GM19463 (cell line): ENCODE measurements around the gene SIGLEC9.

ENCODE experiments used
- ATAC-seq: cut with Tn5 transposase; IDR thresholded peaks from one replicate; pipeline ENCODE4 v1.9.1; 2021; ENCODE audit warnings: mild to moderate bottlenecking, moderate library complexity; ENCODE audit not compliant: unreplicated experiment

The SIGLEC9 gene

DNA sequence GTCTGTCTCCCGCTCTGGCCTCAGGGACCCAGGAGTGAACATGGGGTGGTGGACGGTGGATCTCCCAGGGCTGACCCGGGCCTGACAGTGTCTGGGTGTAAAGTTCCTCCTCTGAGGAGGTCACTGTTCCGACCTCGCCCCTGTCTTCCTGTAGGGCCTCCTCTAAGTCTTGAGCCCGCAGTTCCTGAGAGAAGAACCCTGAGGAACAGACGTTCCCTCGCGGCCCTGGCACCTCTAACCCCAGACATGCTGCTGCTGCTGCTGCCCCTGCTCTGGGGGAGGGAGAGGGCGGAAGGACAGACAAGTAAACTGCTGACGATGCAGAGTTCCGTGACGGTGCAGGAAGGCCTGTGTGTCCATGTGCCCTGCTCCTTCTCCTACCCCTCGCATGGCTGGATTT, at the start of gene SIGLEC9:
TSS of gene SIGLEC9 (plus strand) at position 178 of the 400 bp plus-strand sequence. CDS start at position 247, 69 bp downstream.
- no peak for ATAC-seq

- no peak for ATAC-seq
Observed at GRCh38 chr19:51075998-51076397, 48.7 kb upstream of the SIGLEC9 start.

- no peak for ATAC-seq
Observed at GRCh38 chr19:51076631-51077213, 48.0 kb upstream of the SIGLEC9 start.

DNA sequence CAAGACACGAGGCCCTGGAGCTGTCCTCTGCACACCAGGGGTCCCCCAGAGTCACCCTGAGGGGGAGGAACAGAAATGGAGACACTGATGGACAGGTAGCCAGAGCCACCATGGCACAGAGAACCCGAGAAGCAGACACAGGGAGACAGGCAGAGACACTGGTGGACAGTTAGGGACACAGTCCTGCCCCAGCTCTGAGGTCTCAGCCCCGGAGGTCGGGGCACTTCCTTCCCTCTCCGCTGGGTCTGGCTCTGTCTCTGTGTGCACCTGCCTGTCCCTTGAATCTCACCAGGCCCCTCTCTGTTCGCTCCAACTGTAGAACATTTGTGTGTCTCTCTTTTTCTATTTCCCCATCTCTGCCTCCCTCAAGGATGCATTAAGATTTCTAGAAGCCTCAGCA, 46.6 kb upstream of the SIGLEC9 start:
- no peak for ATAC-seq

GRCh38 chr19:51078731-51079130, 46.0 kb upstream of the SIGLEC9 start:
- ATAC-seq, result no peak

DNA sequence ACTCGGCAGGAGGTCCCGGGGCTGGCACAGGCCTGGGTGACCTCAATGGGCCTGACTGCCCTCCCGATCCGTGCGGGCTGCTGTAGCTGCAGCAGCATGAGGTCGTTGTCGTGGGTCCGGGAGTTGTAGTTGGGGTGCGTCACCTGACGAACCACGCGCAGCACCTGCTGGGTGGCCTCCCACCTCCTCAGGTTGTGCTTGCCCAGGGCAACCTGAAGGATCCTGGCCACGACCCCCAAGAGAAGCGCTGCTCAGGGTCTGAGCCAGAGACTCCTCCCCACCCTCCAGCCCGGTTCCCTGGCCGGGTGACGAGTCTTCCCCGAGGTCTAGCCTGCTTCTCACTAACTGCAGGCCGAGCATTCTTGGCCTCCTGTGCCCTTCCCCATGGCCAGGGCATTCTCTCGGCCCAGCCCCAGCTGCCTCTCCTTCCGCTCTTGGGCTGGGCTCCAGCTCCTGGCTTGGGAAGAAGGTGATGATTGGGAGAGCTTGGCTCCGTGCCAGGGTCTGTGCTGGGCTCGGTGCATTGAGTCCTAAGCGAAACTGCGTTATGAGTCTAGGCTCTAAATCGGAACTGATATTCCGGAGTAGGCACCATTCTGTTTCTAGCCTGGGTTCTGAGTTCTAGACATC, 45.1 kb upstream of the SIGLEC9 start:
- ATAC-seq, result no peak

DNA sequence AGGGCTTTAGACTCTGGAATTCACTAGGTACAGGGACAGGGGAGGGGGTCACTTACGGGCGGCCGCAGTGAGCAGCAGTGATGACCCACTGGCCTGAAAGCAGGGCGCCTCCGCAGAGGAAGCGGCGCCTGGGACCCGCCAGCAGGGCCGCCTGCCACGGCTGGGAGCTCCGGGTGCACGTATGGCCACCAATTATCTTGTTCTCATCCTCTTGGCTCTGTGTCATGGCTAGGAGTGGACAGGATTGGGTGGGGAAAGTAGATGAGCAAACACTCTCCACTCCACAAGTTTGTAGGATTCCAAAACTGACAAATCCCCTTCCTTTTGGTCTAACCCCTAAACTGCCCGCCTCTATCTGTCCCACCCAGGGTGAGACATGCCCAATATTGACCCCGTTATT, 43.2 kb upstream of the SIGLEC9 start:
- no peak for ATAC-seq

- no peak for ATAC-seq
Observed at GRCh38 chr19:51082611-51083010, 42.1 kb upstream of the SIGLEC9 start, which contains the start of gene KLK14. Gene KLK14, minus strand, starts transcription at chr19:51082887. Its CDS starts 273 bp downstream, at chr19:51082614.

GRCh38 chr19:51083181-51083580, 41.5 kb upstream of the SIGLEC9 start:
- no peak for ATAC-seq

- ATAC-seq, result no peak
Observed at GRCh38 chr19:51083783-51084182, 40.9 kb upstream of the SIGLEC9 start.

GRCh38 chr19:51084505-51084904, 40.2 kb upstream of the SIGLEC9 start:
- ATAC-seq, result no peak

GRCh38 chr19:51086153-51086850, 38.4 kb upstream of the SIGLEC9 start:
- no peak for ATAC-seq

- no peak for ATAC-seq
Observed at GRCh38 chr19:51089786-51090185, 34.9 kb upstream of the SIGLEC9 start.

- ATAC-seq, result no peak
Observed at GRCh38 chr19:51090471-51090870, 34.2 kb upstream of the SIGLEC9 start.

DNA sequence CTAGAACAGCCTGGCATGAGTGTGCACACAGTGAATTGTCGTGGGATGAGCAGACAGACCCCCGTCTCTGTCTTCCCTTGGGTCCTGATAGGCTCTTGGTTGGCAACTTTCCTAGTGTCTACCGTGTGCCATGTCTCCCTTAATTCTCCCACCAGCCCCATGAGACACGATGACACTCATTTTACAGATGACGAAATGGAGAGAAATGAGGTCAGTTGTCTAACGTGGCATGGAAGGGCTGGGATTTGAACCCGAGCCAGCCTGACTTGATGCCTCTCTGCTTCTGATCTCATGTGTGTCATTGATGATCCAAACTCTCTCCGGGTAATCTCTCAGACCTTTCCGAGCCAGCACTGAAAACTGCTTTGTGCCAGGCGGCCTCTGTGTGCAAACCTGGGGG, 33.6 kb upstream of the SIGLEC9 start:
- ATAC-seq, result no peak

DNA sequence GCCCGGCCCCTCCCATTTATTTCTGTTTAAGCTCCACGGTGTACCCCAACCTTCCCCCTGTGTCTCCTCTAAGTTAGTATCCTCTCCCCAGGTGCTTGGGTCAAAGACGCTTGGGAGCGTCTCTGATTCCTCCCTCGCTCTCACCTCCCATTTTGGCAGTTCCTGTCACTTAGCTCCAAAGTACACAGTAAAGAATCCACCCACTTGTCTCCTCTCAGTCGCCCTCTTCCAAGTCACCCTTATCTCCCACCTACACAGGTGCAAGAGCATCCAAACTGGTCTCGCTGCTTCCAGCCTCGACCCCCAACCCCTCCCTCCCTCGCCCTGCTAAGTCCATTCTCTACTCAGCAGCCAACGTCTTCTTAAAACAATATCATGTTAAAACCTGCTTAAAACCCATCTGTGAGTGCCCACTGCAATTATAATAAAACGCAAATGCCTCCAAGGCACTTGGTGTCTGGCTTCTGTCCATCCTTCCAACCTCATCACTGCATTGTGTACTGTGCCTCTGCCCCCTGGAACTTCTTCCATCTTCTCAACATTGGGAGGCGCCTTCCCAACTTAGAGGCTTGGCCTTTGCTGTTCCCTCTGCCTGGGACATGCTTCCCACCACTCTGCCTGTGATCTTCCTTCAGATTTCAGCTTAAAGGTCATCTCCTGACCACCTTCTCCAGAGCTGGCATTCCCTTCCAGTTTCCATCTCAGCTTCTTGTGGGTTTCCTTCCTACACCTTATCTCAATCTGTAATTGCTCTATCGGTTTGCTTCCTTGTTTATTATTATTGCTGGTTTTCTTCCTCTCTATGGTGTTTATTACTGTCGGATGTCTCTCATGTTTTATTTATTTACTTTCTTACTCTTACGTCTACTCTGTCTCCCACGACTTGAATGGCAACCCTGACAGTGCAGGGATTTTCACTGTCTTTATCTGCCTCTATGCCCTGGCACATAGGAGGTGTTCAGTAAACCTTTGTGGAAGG, 32.5 kb upstream of the SIGLEC9 start:
- no peak for ATAC-seq

- ATAC-seq, result no peak
Observed at GRCh38 chr19:51093101-51093500, 31.6 kb upstream of the SIGLEC9 start.

GRCh38 chr19:51093510-51094345, 31.0 kb upstream of the SIGLEC9 start:
- ATAC-seq, result no peak

GRCh38 chr19:51094696-51095279, 29.9 kb upstream of the SIGLEC9 start:
- ATAC-seq, result no peak
